ENCODE data around the gene METAP1D.

The METAP1D gene

GRCh38 chr2:172084395-172084644 is 84.6 kb downstream of the METAP1D start:
- TF ChIP-seq, protein P1, sequence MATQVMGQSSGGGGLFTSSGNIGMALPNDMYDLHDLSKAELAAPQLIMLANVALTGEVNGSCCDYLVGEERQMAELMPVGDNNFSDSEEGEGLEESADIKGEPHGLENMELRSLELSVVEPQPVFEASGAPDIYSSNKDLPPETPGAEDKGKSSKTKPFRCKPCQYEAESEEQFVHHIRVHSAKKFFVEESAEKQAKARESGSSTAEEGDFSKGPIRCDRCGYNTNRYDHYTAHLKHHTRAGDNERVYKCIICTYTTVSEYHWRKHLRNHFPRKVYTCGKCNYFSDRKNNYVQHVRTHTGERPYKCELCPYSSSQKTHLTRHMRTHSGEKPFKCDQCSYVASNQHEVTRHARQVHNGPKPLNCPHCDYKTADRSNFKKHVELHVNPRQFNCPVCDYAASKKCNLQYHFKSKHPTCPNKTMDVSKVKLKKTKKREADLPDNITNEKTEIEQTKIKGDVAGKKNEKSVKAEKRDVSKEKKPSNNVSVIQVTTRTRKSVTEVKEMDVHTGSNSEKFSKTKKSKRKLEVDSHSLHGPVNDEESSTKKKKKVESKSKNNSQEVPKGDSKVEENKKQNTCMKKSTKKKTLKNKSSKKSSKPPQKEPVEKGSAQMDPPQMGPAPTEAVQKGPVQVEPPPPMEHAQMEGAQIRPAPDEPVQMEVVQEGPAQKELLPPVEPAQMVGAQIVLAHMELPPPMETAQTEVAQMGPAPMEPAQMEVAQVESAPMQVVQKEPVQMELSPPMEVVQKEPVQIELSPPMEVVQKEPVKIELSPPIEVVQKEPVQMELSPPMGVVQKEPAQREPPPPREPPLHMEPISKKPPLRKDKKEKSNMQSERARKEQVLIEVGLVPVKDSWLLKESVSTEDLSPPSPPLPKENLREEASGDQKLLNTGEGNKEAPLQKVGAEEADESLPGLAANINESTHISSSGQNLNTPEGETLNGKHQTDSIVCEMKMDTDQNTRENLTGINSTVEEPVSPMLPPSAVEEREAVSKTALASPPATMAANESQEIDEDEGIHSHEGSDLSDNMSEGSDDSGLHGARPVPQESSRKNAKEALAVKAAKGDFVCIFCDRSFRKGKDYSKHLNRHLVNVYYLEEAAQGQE (IDR thresholded peaks at IDR 0.05; ENCODE audit: insufficient read depth in 1 of 2, low read depth in 2 of 2, low read length in 2 of 2): no peak
- no peak; the same call in 1 of the 2 replicates for TF ChIP-seq POLR2AphosphoS5 (IDR thresholded peaks at IDR 0.05; ENCODE audit: low read depth, low read length)
- no peak for TF ChIP-seq FOXP2 (optimal IDR thresholded peaks at IDR 0.05; ENCODE audit: borderline replicate concordance, extremely low read depth, extremely low read length, insufficient read depth)
- TF ChIP-seq SIN3A (IDR thresholded peaks at IDR 0.05; ENCODE audit: borderline replicate concordance, insufficient read depth, low read length): no peak

GRCh38 chr2:172084645-172085459 is 85.1 kb downstream of the METAP1D start:
- TF ChIP-seq, protein P1 (IDR thresholded peaks at IDR 0.05; ENCODE audit: insufficient read depth in 1 of 2, low read depth in 2 of 2, low read length in 2 of 2): peak in 1 of 2 experiments; percentile 43; a peak in 1 of 4 replicates
- TF ChIP-seq SIN3A (IDR thresholded peaks at IDR 0.05; ENCODE audit: borderline replicate concordance, insufficient read depth, low read length) (no peak), POLR2AphosphoS5 (IDR thresholded peaks at IDR 0.05; ENCODE audit: low read depth, low read length) (peak; percentile 88), FOXP2 (optimal IDR thresholded peaks at IDR 0.05; ENCODE audit: borderline replicate concordance, extremely low read depth, extremely low read length, insufficient read depth) (no peak), TAF1 (IDR thresholded peaks at IDR 0.05; ENCODE audit: borderline replicate concordance, insufficient read depth, low read length) (peak; percentile 72)

- TF ChIP-seq TAF1 (IDR thresholded peaks at IDR 0.05; ENCODE audit: borderline replicate concordance, insufficient read depth, low read length) (peak; percentile 19; the same call in 1 of the 2 replicates), POLR2AphosphoS5 (IDR thresholded peaks at IDR 0.05; ENCODE audit: low read depth, low read length) (0 out of 2 replicates have a peak, but pooled peaks have one; percentile 47), FOXP2 (optimal IDR thresholded peaks at IDR 0.05; ENCODE audit: borderline replicate concordance, extremely low read depth, extremely low read length, insufficient read depth) (no peak)
These were observed 85.9 kb downstream of the METAP1D start, which contains the start of gene DLX1 for GRCh38 chr2:172085460-172086159. TSS of gene DLX1 (plus strand) at chr2:172085507. CDS start at chr2:172085678, 171 bp downstream.

DNA sequence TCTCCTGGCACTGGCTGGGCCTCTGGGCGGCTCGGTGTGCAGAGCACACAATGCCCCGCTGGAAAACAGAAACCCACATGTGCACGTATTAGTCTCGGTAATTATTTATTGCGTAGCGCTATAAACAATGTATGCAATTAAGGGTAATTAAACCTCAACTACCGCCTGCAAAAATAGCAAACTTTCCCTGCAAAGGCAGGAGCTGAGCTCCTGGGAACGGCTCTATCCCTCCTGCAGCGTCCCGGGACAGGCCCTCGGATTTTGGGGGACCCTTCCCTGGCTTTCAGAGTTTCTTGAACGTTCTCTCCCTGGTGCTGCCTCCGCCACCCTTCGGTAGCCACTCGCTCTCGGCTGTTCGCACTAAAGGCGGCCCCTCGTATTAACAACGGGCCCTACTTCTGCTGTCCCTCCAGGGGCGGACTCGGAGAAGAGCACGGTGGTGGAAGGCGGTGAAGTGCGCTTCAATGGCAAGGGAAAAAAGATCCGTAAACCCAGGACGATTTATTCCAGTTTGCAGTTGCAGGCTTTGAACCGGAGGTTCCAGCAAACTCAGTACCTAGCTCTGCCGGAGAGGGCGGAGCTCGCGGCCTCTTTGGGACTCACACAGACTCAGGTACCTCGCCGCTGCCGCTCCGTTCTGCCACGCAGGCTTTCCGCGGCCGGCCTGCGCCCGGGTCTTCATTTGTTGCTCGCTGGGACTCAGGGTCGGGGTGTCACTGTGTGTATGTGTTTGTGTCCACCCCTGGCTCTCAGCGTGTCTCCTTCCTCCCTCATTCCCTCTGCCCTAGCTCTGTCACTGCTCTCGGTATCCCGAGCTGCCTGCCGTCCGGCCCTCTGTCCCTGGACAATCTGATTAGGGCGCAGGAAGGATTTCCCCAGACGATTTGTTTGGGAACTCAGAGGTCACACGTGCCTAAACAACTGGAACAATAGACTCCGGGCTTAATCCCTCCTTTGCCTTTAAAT is 86.8 kb downstream of the METAP1D start:
- TF ChIP-seq TAF1 (IDR thresholded peaks at IDR 0.05; ENCODE audit: borderline replicate concordance, insufficient read depth, low read length) (no peak), SIN3A (IDR thresholded peaks at IDR 0.05; ENCODE audit: borderline replicate concordance, insufficient read depth, low read length) (no peak), POLR2AphosphoS5 (IDR thresholded peaks at IDR 0.05; ENCODE audit: low read depth, low read length) (no peak), FOXP2 (optimal IDR thresholded peaks at IDR 0.05; ENCODE audit: borderline replicate concordance, extremely low read depth, extremely low read length, insufficient read depth) (no peak)
- TF ChIP-seq, protein P1 (IDR thresholded peaks at IDR 0.05; ENCODE audit: insufficient read depth in 1 of 2, low read depth in 2 of 2, low read length in 2 of 2): no peak
